Lower lobe of right lung (tissue), 2 donors: ENCODE results near the gene APBB2. TPM values are rescaled to one million over a fixed set of nuclear protein-coding genes. Genes with fewer than 3 reads are reported as not detected.

Experiments used
- ATAC-seq, 2 donors: fragments of 200-7000 bp; cut with Tn5 transposase; one replicate each; pipeline ENCODE4 v1.9.1; 2020 to 2022; ENCODE audit warnings: mild to moderate bottlenecking in 2 of 2, moderate library complexity in 2 of 2
- DNase-seq: peaks from one replicate; pipeline ENCODE4 v3.0.0-alpha.2; 2020
- H3K27ac ChIP-seq: fragments of 200-600 bp; one replicate; pipeline ENCODE4 v1.8.0; 2022
- H3K27me3 ChIP-seq: fragments of 200-600 bp; one replicate; pipeline ENCODE4 v1.8.0; 2022; ENCODE audit warnings: low read depth
- H3K36me3 ChIP-seq: fragments of 200-600 bp; one replicate; pipeline ENCODE4 v1.8.0; 2022; ENCODE audit warnings: mild to moderate bottlenecking
- H3K4me1 ChIP-seq: fragments of 200-600 bp; one replicate; pipeline ENCODE4 v1.8.0; 2022
- H3K4me3 ChIP-seq: fragments of 200-600 bp; one replicate; pipeline ENCODE4 v1.8.0; 2022; ENCODE audit warnings: mild to moderate bottlenecking
- H3K9me3 ChIP-seq: fragments of 200-600 bp; one replicate; pipeline ENCODE4 v1.8.0; 2022
- CTCF ChIP-seq: fragments of 200-600 bp; IDR thresholded peaks from one replicate; pipeline ENCODE4 v1.8.0; 2022; ENCODE audit warnings: antibody characterized with exemption, mild to moderate bottlenecking
- intact Hi-C: fragments of 100-400 bp; cut with DNase I; formaldehyde crosslinking; loops from one replicate; pipeline ENCODE4 v1.11.0; 2022
- total RNA-seq: library from RNA; stranded (reverse); fragmentation: NEBNext Ultra II Directional; extraction: Animal tissue kit (Norgen Biotek cat#: 25700); gene quantifications from one replicate; pipeline ENCODE4 v1.2.1, GENCODE V29; 2021
- donor health status: DM: no; HTN: yes; CAD: no; lungs with severe emphysema.

APBB2 gene
- total RNA-seq, 1 donor from 2014 or later, result 59.3 TPM

- H3K4me3 ChIP-seq, result no peak overlapping the region
- H3K27me3 ChIP-seq, result no peaks in the 10 kb centered on the region
- no peaks in the 10 kb centered on the region for H3K36me3 ChIP-seq
- ATAC-seq (no peak), DNase-seq (no peak)
- H3K9me3 ChIP-seq, result peaks cover 8% of the 10 kb centered on the region
- H3K27ac ChIP-seq, result peak overlapping the region; percentile 37
- intact Hi-C loops, result no loop called here
- no peak for TF ChIP-seq CTCF
- peaks cover 26% of the 10 kb centered on the region for H3K4me1 ChIP-seq
These were observed 94.5 kb downstream of the APBB2 start for GRCh38 chr4:41119867-41120295.

DNA sequence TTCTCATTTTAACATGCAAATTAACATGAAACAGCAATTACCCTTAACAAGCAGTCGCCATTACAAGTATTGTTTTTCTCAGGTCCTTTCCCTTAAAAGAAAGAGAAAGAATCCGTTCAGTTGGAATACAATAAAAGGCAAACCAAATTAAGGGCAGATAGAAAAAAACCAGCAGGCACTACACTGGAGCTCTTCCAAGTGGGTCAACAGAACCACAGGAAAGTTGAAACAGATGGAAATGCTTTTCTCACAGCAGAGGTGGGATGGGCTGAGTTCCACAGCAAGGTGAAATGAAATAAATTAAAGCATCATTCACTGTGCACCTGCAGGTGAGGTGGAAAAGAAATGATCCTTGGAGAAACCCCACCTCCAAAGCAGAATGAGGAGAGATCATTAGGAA lies 102.6 kb downstream of the APBB2 start:
- DNase-seq (no peak), ATAC-seq (no peak)
- Histone ChIP-seq H3K4me1 (no peaks in the 10 kb centered on the region), H3K27ac (no peak overlapping the region), H3K36me3 (no peaks in the 10 kb centered on the region), H3K27me3 (no peaks in the 10 kb centered on the region), H3K4me3 (no peak overlapping the region), H3K9me3 (peaks cover 10% of the 10 kb centered on the region)
- intact Hi-C loops, result no loop called here
- TF ChIP-seq CTCF, result no peak

DNA sequence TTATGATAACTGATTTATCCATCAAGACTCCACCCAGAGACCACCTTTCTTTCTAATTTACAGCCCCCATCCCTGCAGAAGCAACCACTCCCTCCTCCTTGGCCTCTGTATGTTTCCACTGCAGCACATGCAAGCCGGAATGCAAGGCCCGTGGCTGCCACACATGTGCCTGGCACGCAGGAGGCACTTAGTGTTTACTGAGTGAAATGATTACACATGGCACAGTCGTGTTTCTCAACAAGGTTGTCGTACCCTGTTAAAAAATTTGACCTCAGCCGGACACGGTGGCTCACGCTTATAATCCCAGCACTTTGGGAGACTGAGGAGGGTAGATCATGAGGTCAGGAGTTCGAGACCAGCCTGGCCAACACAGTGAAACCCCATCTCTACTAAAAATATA lies 104.3 kb downstream of the APBB2 start:
- Histone ChIP-seq H3K27ac (no peak overlapping the region), H3K36me3 (no peaks in the 10 kb centered on the region), H3K4me3 (no peak overlapping the region), H3K9me3 (peaks cover 4% of the 10 kb centered on the region), H3K4me1 (no peaks in the 10 kb centered on the region), H3K27me3 (no peaks in the 10 kb centered on the region)
- ATAC-seq, result no peak
- no peak for DNase-seq
- TF ChIP-seq CTCF, result no peak
- intact Hi-C loops, result no loop called here

GRCh38 chr4:41108481-41108880 lies 105.9 kb downstream of the APBB2 start:
- intact Hi-C loops, result no loop called here
- TF ChIP-seq CTCF, result no peak
- no peaks in the 10 kb centered on the region for H3K4me1 ChIP-seq
- H3K36me3 ChIP-seq, result no peaks in the 10 kb centered on the region
- ATAC-seq (no peak), DNase-seq (no peak)
- H3K27me3 ChIP-seq, result no peaks in the 10 kb centered on the region
- no peak overlapping the region for H3K27ac ChIP-seq
- no peaks in the 10 kb centered on the region for H3K9me3 ChIP-seq
- no peak overlapping the region for H3K4me3 ChIP-seq

GRCh38 chr4:41106694-41107419 lies 107.5 kb downstream of the APBB2 start:
- H3K4me1 ChIP-seq, result no peaks in the 10 kb centered on the region
- H3K27me3 ChIP-seq, result no peaks in the 10 kb centered on the region
- no peak for TF ChIP-seq CTCF
- no peak for DNase-seq
- H3K4me3 ChIP-seq, result no peak overlapping the region
- H3K36me3 ChIP-seq, result no peaks in the 10 kb centered on the region
- H3K27ac ChIP-seq, result no peak overlapping the region
- intact Hi-C loops, result no loop called here
- H3K9me3 ChIP-seq, result no peaks in the 10 kb centered on the region
- no peak for ATAC-seq
